ENCODE results near the gene HEXB.

HEXB gene

DNA sequence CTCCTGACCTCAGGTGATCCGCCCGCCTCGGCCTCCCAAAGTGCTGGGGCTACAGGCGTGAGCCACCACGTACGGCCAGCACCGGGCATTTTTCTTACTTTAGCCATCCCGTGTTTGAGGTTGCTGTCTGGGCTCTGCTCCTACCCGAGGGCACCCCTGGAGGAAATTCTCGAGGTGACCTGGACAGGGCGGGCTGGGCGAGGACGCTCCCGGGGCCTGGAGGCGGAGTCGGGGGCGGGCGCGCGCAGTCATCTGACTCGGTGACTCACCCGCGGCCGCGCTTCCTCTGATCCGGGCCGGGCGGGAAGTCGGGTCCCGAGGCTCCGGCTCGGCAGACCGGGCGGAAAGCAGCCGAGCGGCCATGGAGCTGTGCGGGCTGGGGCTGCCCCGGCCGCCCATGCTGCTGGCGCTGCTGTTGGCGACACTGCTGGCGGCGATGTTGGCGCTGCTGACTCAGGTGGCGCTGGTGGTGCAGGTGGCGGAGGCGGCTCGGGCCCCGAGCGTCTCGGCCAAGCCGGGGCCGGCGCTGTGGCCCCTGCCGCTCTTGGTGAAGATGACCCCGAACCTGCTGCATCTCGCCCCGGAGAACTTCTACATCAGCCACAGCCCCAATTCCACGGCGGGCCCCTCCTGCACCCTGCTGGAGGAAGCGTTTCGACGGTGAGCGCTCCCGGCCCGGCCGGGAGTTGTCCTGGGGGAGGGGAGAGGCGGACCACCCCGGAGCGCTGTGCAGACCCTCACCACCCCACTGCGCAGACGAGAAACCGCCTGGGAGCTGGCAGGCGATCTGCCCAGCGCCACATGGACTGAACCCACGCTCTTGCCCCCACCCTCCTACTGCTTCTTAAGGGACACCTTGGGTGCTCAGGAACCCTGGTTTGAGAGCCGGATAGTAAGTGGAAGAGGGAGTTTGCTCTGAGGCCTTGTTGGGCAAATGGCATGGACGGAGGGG, at the start of gene HEXB:
TSS of gene HEXB (plus strand) at position 334 of the 952 bp plus-strand sequence. CDS start at position 362, 28 bp downstream.
- DNase-seq (ENCODE audit: low spot score), result peak; percentile 87

DNA sequence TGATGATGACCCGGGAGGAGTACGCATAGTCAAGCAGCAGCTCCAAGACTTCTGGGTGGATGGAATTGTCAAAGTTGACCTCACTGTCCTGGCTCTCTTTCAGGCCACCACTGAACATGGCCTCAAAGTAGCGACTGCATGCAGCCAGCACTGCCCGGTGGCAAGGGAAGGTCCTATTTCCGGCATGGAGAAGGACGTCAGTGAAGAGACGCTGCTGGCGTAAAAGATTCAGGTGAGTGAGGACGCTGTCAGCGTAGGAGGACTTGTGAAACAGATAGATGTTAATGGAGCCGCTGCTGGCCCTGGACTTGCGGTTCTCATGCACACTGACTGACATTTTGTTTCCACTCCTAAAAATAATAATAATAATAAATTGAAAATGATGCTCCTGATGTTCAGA, 48.9 kb upstream of the HEXB start:
- no peak for DNase-seq (ENCODE audit: low spot score)

GRCh38 chr5:74636552-74636951, 48.5 kb upstream of the HEXB start:
- no peak for DNase-seq (ENCODE audit: low spot score)

DNA sequence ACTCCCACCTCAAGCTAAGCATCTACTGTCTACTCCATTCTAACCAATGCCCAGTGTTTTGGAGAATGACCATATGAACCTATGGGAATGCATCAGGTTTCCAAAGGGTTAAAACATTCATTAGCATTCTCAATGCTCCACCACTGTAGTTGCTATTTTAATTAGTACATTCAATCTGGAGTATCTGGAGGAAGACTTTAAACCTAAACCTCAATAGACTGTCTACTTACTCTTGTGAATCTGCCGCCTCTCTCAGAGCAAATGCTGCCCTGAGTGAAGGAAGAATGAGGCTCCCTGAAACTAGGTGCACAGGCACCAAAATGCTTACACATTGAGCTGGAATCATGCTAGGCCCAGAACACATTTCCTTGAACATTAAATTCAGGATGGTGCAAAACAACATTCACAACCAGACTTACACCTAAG, 46.5 kb upstream of the HEXB start:
- no peak for DNase-seq (ENCODE audit: low spot score)

- DNase-seq (ENCODE audit: low spot score), result peak; percentile 46
Observed at GRCh38 chr5:74638970-74639806, 45.8 kb upstream of the HEXB start.

- DNase-seq (ENCODE audit: low spot score), result peak; percentile 47
Observed at GRCh38 chr5:74639807-74640449, 45.1 kb upstream of the HEXB start.

DNA sequence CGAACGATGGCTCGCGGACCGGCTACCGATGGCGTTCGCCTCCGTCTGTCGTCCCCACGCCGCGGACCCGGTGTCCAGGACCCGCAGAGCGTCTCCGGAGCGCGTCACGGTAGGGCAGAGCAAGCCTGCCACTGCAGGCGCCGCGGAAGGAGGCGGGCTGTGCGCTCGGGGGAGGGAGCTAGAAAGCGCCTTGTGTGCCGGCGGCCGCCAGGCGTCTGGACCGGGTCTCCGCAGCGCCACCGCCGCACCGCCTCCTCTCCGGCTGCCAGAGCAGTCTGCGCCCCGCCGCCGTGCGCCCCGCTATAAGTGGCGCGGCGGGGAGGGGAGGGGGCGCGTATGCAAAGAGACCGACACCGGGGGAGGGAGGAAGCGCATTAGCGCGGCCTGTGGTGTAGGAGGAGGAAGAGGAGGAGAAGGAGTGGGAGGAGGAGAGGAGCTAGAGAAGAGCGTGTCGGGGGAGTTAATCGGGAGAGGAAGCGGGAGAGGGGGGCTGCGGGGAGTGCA, 44.5 kb upstream of the HEXB start, which contains the start of gene ENC1:
TSS of gene ENC1 (minus strand) at position 279 of the 504 bp plus-strand sequence. CDS start 4,243 bp downstream, outside the sequence.
- DNase-seq (ENCODE audit: low spot score), result peak; percentile 79

- peak; percentile 46 for DNase-seq (ENCODE audit: low spot score)
Observed at GRCh38 chr5:74640954-74641734, 43.9 kb upstream of the HEXB start.

GRCh38 chr5:74641735-74642542, 43.1 kb upstream of the HEXB start:
- peak; percentile 48 for DNase-seq (ENCODE audit: low spot score)

- no peak for DNase-seq (ENCODE audit: low spot score)
Observed at GRCh38 chr5:74642543-74642863, 42.5 kb upstream of the HEXB start.

DNA sequence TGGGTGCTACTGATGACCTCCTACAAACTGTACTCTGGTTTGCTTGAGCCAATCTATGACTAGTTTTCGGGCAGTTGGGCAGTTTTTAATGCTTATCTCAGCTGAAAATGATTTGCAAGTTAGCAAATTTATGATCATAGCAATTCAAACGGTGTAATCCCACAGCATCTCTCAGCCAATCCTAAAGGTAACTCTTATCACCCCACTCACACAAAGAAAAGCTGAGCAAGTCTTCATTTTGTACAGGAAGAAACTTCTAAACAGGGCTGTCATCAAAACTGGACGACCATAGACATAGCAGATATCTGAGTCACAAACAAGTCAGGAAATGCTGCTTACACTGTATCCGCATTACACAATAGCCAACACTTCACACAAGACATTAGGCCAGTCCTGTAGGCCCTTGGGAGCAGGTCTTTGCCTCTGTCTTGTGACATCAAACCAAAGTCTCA, 41.9 kb upstream of the HEXB start:
- no peak for DNase-seq (ENCODE audit: low spot score)

DNA sequence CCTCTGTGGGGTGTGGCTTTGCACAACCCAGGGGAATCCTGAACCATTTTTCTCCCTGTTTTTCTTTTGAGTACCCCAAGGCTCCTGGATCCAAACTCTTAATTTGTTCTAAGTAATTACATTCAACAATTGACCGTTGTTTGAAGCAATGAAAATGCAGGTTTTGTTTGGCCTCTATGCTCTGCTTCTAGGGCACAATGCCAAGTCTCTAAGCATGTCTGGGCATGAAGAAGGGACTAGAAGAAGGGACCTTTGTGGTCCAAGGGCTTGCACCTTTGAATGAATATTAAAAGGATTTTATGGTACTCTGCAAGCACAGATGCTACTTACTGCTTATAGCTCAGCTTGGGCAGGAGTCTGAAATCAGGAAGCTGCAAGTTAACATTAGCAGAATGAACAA, 37.9 kb upstream of the HEXB start:
- no peak for DNase-seq (ENCODE audit: low spot score)

GRCh38 chr5:74648835-74649293, 36.2 kb upstream of the HEXB start:
- peak; percentile 74 for DNase-seq (ENCODE audit: low spot score)

- no peak for DNase-seq (ENCODE audit: low spot score)
Observed at GRCh38 chr5:74649421-74649973, 35.5 kb upstream of the HEXB start.

- no peak for DNase-seq (ENCODE audit: low spot score)
Observed at GRCh38 chr5:74651710-74652109, 33.3 kb upstream of the HEXB start.

- no peak for DNase-seq (ENCODE audit: low spot score)
Observed at GRCh38 chr5:74652576-74652975, 32.5 kb upstream of the HEXB start.

- DNase-seq (ENCODE audit: low spot score), result no peak
Observed at GRCh38 chr5:74653991-74654390, 31.0 kb upstream of the HEXB start.

GRCh38 chr5:74655206-74655605, 29.8 kb upstream of the HEXB start:
- no peak for DNase-seq (ENCODE audit: low spot score)

DNA sequence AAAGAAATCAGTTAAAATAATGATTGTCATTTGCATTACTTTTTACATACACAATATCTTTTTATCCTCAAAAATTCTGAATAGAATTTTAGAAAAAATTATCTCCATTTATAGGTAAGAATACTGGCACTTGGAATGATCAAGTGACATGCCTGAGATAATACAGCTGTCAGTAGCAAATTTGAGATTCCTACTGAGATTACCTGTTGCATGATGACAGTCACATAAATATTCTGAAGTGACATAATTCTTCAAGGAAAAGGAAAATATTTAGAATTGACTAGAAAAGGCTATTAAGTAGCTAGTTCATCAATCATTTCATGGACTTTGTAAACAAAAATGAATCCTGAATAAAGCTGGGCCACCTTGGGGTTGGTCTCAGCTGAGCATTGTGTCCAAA, 29.3 kb upstream of the HEXB start:
- DNase-seq (ENCODE audit: low spot score), result no peak

- DNase-seq (ENCODE audit: low spot score), result no peak
Observed at GRCh38 chr5:74657165-74657564, 27.9 kb upstream of the HEXB start.

All from activated CD4-positive, alpha-beta T cell treated with anti-CD3 and anti-CD28 coated beads, Interleukin-2, Interleukin-4, amounts not matched to agents 100 ng/mL and 50 ng/mL, durations not matched to agents 16 hours and 8 hours (primary cell).